Neural cell (in vitro differentiated cells): ENCODE results near the gene GPR17. TPM values are rescaled to one million over a fixed set of nuclear protein-coding genes. Genes with fewer than 3 reads are reported as not detected.

Experiments
- H2AFZ ChIP-seq: fragments of 200-600, 300-800 bp; sonication (generic), shearing (Covaris generic); 2 replicates; pipeline ENCODE4 v1.6.0; 2014; ENCODE audit warnings: low read depth, mild to moderate bottlenecking, antibody characterized with exemption, low read length, moderate library complexity
- H3F3A ChIP-seq: fragments of 200-600 bp; shearing (Covaris generic); 2 replicates; pipeline ENCODE4 v1.6.1; 2016; ENCODE audit warnings: mild to moderate bottlenecking, moderate library complexity, mixed read lengths, antibody characterized with exemption, low read length; ENCODE audit not compliant: insufficient read depth, poor library complexity, severe bottlenecking
- H3K27ac ChIP-seq: fragments of 200-600, 300-800 bp; sonication (generic), shearing (Covaris generic); 2 replicates; pipeline ENCODE4 v1.5.1; 2014; ENCODE audit warnings: mild to moderate bottlenecking, low read length, moderate library complexity
- H3K27me3 ChIP-seq: fragments of 300-800, 200-600 bp; sonication (generic), shearing (Covaris generic); 2 replicates; pipeline ENCODE4 v1.6.0; 2014; ENCODE audit warnings: mild to moderate bottlenecking, low read depth, low read length, moderate library complexity; ENCODE audit not compliant: insufficient read depth
- H3K36me3 ChIP-seq: fragments of 300-800, 200-600 bp; sonication (generic), shearing (Covaris generic); 2 replicates; pipeline ENCODE4 v1.5.1; 2014; ENCODE audit warnings: mild to moderate bottlenecking, antibody characterized with exemption, low read length, moderate library complexity; ENCODE audit not compliant: insufficient read depth
- H3K4me2 ChIP-seq: fragments of 300-800, 200-600 bp; sonication (generic), shearing (Covaris generic); 2 replicates; pipeline ENCODE4 v1.6.0; 2014; ENCODE audit warnings: mild to moderate bottlenecking, low read length
- H3K4me3 ChIP-seq: fragments of 300-800, 200-600 bp; sonication (generic), shearing (Covaris generic); 2 replicates; pipeline ENCODE4 v1.5.1; 2014; ENCODE audit warnings: mild to moderate bottlenecking, low read length, moderate library complexity
- H3K79me2 ChIP-seq: fragments of 200-600 bp; shearing (Covaris generic); replicated peaks from 2 replicates; pipeline ENCODE4 v1.6.0; 2014; ENCODE audit warnings: mild to moderate bottlenecking, low read length, moderate library complexity; ENCODE audit not compliant: insufficient read depth
- H3K9ac ChIP-seq: fragments of 300-800, 200-600 bp; sonication (generic), shearing (Covaris generic); 2 replicates; pipeline ENCODE4 v1.6.1; 2016; ENCODE audit warnings: mild to moderate bottlenecking, low read length, mixed read lengths
- H3K9me2 ChIP-seq: fragments of 200-600 bp; shearing (Covaris generic); 2 replicates; pipeline ENCODE4 v1.6.1; 2016; ENCODE audit warnings: mild to moderate bottlenecking, low read length, mixed read lengths; ENCODE audit not compliant: insufficient read depth
- H3K9me3 ChIP-seq: fragments of 200-600, 300-800 bp; sonication (generic), shearing (Covaris generic); 2 replicates; pipeline ENCODE4 v1.6.1; 2016; ENCODE audit warnings: mild to moderate bottlenecking, mixed run types, low read length, moderate library complexity, mixed read lengths
- H4K20me1 ChIP-seq: fragments of 200-600 bp; shearing (Covaris generic); 2 replicates; pipeline ENCODE4 v1.6.1; 2016; ENCODE audit warnings: mild to moderate bottlenecking, mixed run types; ENCODE audit not compliant: insufficient read depth
- EP300 ChIP-seq: fragments of 450-650 bp; conservative IDR thresholded peaks from 2 replicates; pipeline ENCODE4 v1.6.1; 2014; ENCODE audit warnings: antibody characterized with exemption, mild to moderate bottlenecking, moderate library complexity; ENCODE audit not compliant: poor library complexity, severe bottlenecking
- EZH2 ChIP-seq: fragments of 200-600, 300-800 bp; shearing (Covaris generic), sonication (generic); IDR thresholded peaks from 2 replicates; pipeline ENCODE4 v1.6.1; 2014; ENCODE audit warnings: antibody characterized with exemption, low read length, borderline replicate concordance, mild to moderate bottlenecking; ENCODE audit not compliant: insufficient read depth, poor library complexity, severe bottlenecking
- MXI1 ChIP-seq: fragments of 450-650 bp; conservative IDR thresholded peaks from 2 replicates; pipeline ENCODE4 v1.6.1; 2014; ENCODE audit warnings: antibody characterized with exemption, mild to moderate bottlenecking; ENCODE audit not compliant: poor library complexity, severe bottlenecking
- POLR2AphosphoS5 ChIP-seq: IDR thresholded peaks from 2 replicates; pipeline ENCODE4 v1.6.1; 2012
- RAD21 ChIP-seq: fragments of 450-650 bp; conservative IDR thresholded peaks from 2 replicates; pipeline ENCODE4 v1.6.1; 2014; ENCODE audit warnings: antibody characterized with exemption, mild to moderate bottlenecking, moderate library complexity
- SMC3 ChIP-seq: fragments of 450-650 bp; conservative IDR thresholded peaks from 2 replicates; pipeline ENCODE4 v1.6.1; 2014; ENCODE audit warnings: antibody characterized with exemption, mild to moderate bottlenecking, moderate library complexity; ENCODE audit not compliant: poor library complexity
- TAF1 ChIP-seq: IDR thresholded peaks from 2 replicates; pipeline ENCODE4 v1.6.1; 2012; ENCODE audit warnings: low read depth
- polyA plus RNA-seq: library from polyadenylated mRNA; depleted of rRNA; stranded (reverse); fragments of >200 nt; gene quantifications from 2 replicates; pipeline ENCODE4 v1.2.3, GENCODE V29; 2014
- TF ChIP-seq, protein P1 (sequence below): fragments of 450-650 bp; IDR thresholded peaks from 2 replicates; pipeline ENCODE4 v1.5.1; 2014; ENCODE audit warnings: antibody characterized with exemption, mild to moderate bottlenecking, moderate library complexity; ENCODE audit not compliant: poor library complexity, severe bottlenecking
- TF ChIP-seq, protein P2 (sequence below): IDR thresholded peaks from 2 replicates; pipeline ENCODE4 v1.6.1; 2012; ENCODE audit warnings: borderline replicate concordance

The GPR17 gene
- polyA plus RNA-seq, 1 donor from 2014 or later, result not detected

GRCh38 chr2:127657232-127657595 is 11.3 kb downstream of the GPR17 start:
- no peak overlapping the region for H3K9ac ChIP-seq
- no peak overlapping the region for H3K4me2 ChIP-seq
- no peaks in the 10 kb centered on the region for H3K79me2 ChIP-seq
- H3K9me3 ChIP-seq, result no peaks in the 10 kb centered on the region
- no peak for TF ChIP-seq EZH2
- no peak for TF ChIP-seq MXI1
- no peaks in the 10 kb centered on the region for H3K27me3 ChIP-seq
- no peak overlapping the region for H2AFZ ChIP-seq
- no peaks in the 10 kb centered on the region for H3K9me2 ChIP-seq
- H3K36me3 ChIP-seq, result no peaks in the 10 kb centered on the region
- H3K4me3 ChIP-seq, result no peak overlapping the region
- no peaks in the 10 kb centered on the region for H3F3A ChIP-seq
- H4K20me1 ChIP-seq, result no peaks in the 10 kb centered on the region
- no peak overlapping the region for H3K27ac ChIP-seq

DNA sequence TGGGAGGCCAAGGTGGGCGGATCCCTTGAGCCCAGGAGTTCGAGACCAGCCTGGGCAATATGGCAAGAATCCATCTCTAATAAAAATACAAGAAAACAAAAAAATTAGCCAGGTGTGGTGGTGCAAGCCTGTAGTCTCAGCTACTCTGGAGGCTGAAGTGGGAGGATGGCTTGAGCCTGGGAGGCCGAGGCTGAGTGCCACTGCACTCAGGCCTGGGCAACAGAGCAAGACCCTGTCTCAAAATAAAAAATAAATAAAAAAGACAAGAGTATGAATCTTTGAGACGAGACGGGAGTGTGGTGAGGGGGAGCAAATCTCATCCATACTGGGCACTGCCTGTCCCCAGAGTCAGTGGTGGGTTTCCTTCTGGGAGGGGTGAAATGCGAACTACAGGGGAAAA is 12.2 kb downstream of the GPR17 start:
- no peaks in the 10 kb centered on the region for H3F3A ChIP-seq
- H3K9me2 ChIP-seq, result no peaks in the 10 kb centered on the region
- no peak overlapping the region for H3K4me2 ChIP-seq
- H3K9me3 ChIP-seq, result no peaks in the 10 kb centered on the region
- no peak overlapping the region for H3K4me3 ChIP-seq
- no peaks in the 10 kb centered on the region for H4K20me1 ChIP-seq
- TF ChIP-seq, protein P1, sequence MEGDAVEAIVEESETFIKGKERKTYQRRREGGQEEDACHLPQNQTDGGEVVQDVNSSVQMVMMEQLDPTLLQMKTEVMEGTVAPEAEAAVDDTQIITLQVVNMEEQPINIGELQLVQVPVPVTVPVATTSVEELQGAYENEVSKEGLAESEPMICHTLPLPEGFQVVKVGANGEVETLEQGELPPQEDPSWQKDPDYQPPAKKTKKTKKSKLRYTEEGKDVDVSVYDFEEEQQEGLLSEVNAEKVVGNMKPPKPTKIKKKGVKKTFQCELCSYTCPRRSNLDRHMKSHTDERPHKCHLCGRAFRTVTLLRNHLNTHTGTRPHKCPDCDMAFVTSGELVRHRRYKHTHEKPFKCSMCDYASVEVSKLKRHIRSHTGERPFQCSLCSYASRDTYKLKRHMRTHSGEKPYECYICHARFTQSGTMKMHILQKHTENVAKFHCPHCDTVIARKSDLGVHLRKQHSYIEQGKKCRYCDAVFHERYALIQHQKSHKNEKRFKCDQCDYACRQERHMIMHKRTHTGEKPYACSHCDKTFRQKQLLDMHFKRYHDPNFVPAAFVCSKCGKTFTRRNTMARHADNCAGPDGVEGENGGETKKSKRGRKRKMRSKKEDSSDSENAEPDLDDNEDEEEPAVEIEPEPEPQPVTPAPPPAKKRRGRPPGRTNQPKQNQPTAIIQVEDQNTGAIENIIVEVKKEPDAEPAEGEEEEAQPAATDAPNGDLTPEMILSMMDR, result no peak
- TF ChIP-seq, protein P2, sequence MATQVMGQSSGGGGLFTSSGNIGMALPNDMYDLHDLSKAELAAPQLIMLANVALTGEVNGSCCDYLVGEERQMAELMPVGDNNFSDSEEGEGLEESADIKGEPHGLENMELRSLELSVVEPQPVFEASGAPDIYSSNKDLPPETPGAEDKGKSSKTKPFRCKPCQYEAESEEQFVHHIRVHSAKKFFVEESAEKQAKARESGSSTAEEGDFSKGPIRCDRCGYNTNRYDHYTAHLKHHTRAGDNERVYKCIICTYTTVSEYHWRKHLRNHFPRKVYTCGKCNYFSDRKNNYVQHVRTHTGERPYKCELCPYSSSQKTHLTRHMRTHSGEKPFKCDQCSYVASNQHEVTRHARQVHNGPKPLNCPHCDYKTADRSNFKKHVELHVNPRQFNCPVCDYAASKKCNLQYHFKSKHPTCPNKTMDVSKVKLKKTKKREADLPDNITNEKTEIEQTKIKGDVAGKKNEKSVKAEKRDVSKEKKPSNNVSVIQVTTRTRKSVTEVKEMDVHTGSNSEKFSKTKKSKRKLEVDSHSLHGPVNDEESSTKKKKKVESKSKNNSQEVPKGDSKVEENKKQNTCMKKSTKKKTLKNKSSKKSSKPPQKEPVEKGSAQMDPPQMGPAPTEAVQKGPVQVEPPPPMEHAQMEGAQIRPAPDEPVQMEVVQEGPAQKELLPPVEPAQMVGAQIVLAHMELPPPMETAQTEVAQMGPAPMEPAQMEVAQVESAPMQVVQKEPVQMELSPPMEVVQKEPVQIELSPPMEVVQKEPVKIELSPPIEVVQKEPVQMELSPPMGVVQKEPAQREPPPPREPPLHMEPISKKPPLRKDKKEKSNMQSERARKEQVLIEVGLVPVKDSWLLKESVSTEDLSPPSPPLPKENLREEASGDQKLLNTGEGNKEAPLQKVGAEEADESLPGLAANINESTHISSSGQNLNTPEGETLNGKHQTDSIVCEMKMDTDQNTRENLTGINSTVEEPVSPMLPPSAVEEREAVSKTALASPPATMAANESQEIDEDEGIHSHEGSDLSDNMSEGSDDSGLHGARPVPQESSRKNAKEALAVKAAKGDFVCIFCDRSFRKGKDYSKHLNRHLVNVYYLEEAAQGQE, result no peak
- TF ChIP-seq TAF1 (no peak), EZH2 (no peak), POLR2AphosphoS5 (no peak), EP300 (no peak), SMC3 (no peak), RAD21 (no peak), MXI1 (no peak)
- no peaks in the 10 kb centered on the region for H3K79me2 ChIP-seq
- peaks cover 3% of the 10 kb centered on the region for H3K27me3 ChIP-seq
- H2AFZ ChIP-seq, result no peak overlapping the region
- no peaks in the 10 kb centered on the region for H3K36me3 ChIP-seq
- H3K27ac ChIP-seq, result no peak overlapping the region
- H3K9ac ChIP-seq, result no peak overlapping the region

GRCh38 chr2:127658641-127659407 is 12.9 kb downstream of the GPR17 start:
- H3K9me2 ChIP-seq, result no peaks in the 10 kb centered on the region
- H3K27me3 ChIP-seq, result peaks cover 10% of the 10 kb centered on the region
- no peak overlapping the region for H3K9ac ChIP-seq
- no peak overlapping the region for H2AFZ ChIP-seq
- no peak for TF ChIP-seq TAF1
- TF ChIP-seq, protein P2, result no peak
- TF ChIP-seq POLR2AphosphoS5, result no peak
- TF ChIP-seq EP300, result no peak
- no peak for TF ChIP-seq EZH2
- TF ChIP-seq, protein P1, result no peak
- no peak for TF ChIP-seq MXI1
- H3K79me2 ChIP-seq, result no peaks in the 10 kb centered on the region
- no peaks in the 10 kb centered on the region for H3K9me3 ChIP-seq
- H3K4me2 ChIP-seq, result no peak overlapping the region
- H3K4me3 ChIP-seq, result no peak overlapping the region
- no peak overlapping the region for H3K27ac ChIP-seq
- no peaks in the 10 kb centered on the region for H4K20me1 ChIP-seq
- no peaks in the 10 kb centered on the region for H3K36me3 ChIP-seq
- H3F3A ChIP-seq, result no peaks in the 10 kb centered on the region
